GM12878 (cell line): ENCODE data around the gene CHRNG. TPM values are rescaled to one million over a fixed set of nuclear protein-coding genes. Genes with fewer than 3 reads are reported as not detected.

Experiments used
- ATAC-seq: fragments of 200-7000 bp; cut with Tn5 transposase; 3 replicates; pipeline ENCODE4 v1.9.1; 2020; ENCODE audit warnings: mild to moderate bottlenecking, moderate library complexity
- BruUV-seq: library from RNA; stranded (reverse); fragments of 400-500 nt; replicated peaks from 2 replicates; lab custom pipeline; 2021; lab: Mats Ljungman, UMichigan
- CTCF ChIA-PET: fragments of 300-600 bp; sonication (Branson Sonifier 250); formaldehyde crosslinking; extraction: SDS; loops from one replicate; lab custom pipeline; 2021; ENCODE audit warnings: inconsistent platforms; lab: Yijun Ruan, JAX
- POLR2A ChIA-PET: fragments of 350-600 bp; formaldehyde crosslinking; extraction: SDS; loops from one replicate; lab custom pipeline; 2021; ENCODE audit warnings: inconsistent platforms; lab: Charles Lee
- RAD21 ChIA-PET: fragments of 300-600 bp; sonication (Branson Sonifier 250); formaldehyde crosslinking; loops from one replicate; lab custom pipeline; 2023; ENCODE audit warnings: antibody characterized with exemption; ENCODE audit not compliant: unreplicated experiment; lab: Charles Lee
- SMC1A ChIA-PET: fragments of 300-600 bp; sonication (Branson Sonifier 250); formaldehyde crosslinking; loops from one replicate; lab custom pipeline; 2023; ENCODE audit not compliant: unreplicated experiment, uncharacterized antibody; lab: Charles Lee
- DNase-seq: peaks from one replicate; pipeline ENCODE4 v3.0.0-alpha.2; 2011; ENCODE audit warnings: low read depth, low spot score
- FAIRE-seq: peaks from 3 replicates; lab custom pipeline; 2011; peaks lifted over from hg19 to GRCh38; lab: Jason Lieb, UNC
- H2AFZ ChIP-seq: 2 replicates; pipeline ENCODE4 v1.6.0; 2011; ENCODE audit warnings: low read depth, low read length, control low read depth; ENCODE audit not compliant: control insufficient read depth
- H3K27ac ChIP-seq: 2 replicates; pipeline ENCODE4 v1.5.1; 2011; ENCODE audit warnings: control low read depth; ENCODE audit not compliant: control insufficient read depth, insufficient read depth
- H3K27me3 ChIP-seq, 2 experiments: replicated peaks in 1 of 2; 2 replicates each; pipeline versions ENCODE4 v1.6.0 to v1.6.1; 2011; ENCODE audit warnings: low read length in 1 of 2; ENCODE audit not compliant: control insufficient read depth in 2 of 2, insufficient read depth in 2 of 2
- H3K36me3 ChIP-seq, 2 experiments: 2 replicates each; pipeline ENCODE4 v1.5.1; 2011; ENCODE audit warnings: low read length in 1 of 2; ENCODE audit not compliant: control insufficient read depth in 2 of 2, insufficient read depth in 2 of 2
- H3K4me1 ChIP-seq: 2 replicates; pipeline ENCODE4 v1.6.1; 2011; ENCODE audit warnings: mild to moderate bottlenecking, low read length, moderate library complexity, mixed read lengths; ENCODE audit not compliant: control insufficient read depth, insufficient read depth
- H3K4me2 ChIP-seq: 2 replicates; pipeline ENCODE4 v1.6.0; 2011; ENCODE audit warnings: control low read depth; ENCODE audit not compliant: control insufficient read depth, insufficient read depth
- H3K4me3 ChIP-seq: fragments of 200-600 bp; sonication (generic); 2 replicates; pipeline ENCODE4 v1.5.1; 2016
- H3K79me2 ChIP-seq: 2 replicates; pipeline ENCODE4 v1.6.0; 2011; ENCODE audit warnings: low read length; ENCODE audit not compliant: control insufficient read depth, insufficient read depth
- H3K9ac ChIP-seq: 2 replicates; pipeline ENCODE4 v1.8.0; 2011; ENCODE audit warnings: low read length, control low read depth, mixed read lengths; ENCODE audit not compliant: control insufficient read depth, insufficient read depth
- H3K9me3 ChIP-seq: replicated peaks from 3 replicates; pipeline ENCODE4 v1.5.1; 2011; ENCODE audit warnings: mild to moderate bottlenecking, low read length; ENCODE audit not compliant: control insufficient read depth, insufficient read depth
- H4K20me1 ChIP-seq: 2 replicates; pipeline ENCODE4 v1.6.0; 2011; ENCODE audit not compliant: control insufficient read depth, insufficient read depth
- ATF7 ChIP-seq: fragments of 450-650 bp; IDR thresholded peaks from 2 replicates; pipeline ENCODE4 v1.6.1; 2016; ENCODE audit warnings: low read depth, mild to moderate bottlenecking
- BCLAF1 ChIP-seq: fragments of 450-650 bp; IDR thresholded peaks from 2 replicates; pipeline ENCODE4 v1.6.1; 2017; ENCODE audit warnings: antibody characterized with exemption, mild to moderate bottlenecking, moderate library complexity
- EED ChIP-seq: sonication (generic); IDR thresholded peaks from 2 replicates; pipeline ENCODE4 v1.6.1; 2016; ENCODE audit warnings: antibody characterized with exemption, low read depth
- ESRRA ChIP-seq: IDR thresholded peaks from 2 replicates; pipeline ENCODE4 v1.6.1; 2012; ENCODE audit warnings: mild to moderate bottlenecking, low read length, improper control_type of control experiment
- GABPA ChIP-seq: IDR thresholded peaks from 2 replicates; pipeline ENCODE4 v1.6.1; 2014; ENCODE audit warnings: antibody characterized with exemption, low read depth, mild to moderate bottlenecking, inconsistent platforms
- MLLT1 ChIP-seq: fragments of 450-650 bp; IDR thresholded peaks from 2 replicates; pipeline ENCODE4 v1.6.1; 2016; ENCODE audit warnings: mild to moderate bottlenecking
- NKRF ChIP-seq: fragments of 450-650 bp; conservative IDR thresholded peaks from 2 replicates; pipeline ENCODE4 v1.6.1; 2017; ENCODE audit warnings: mild to moderate bottlenecking, moderate library complexity
- NRF1 ChIP-seq: conservative IDR thresholded peaks from 2 replicates; pipeline ENCODE4 v1.6.1; 2011; ENCODE audit warnings: mild to moderate bottlenecking, low read depth, low read length, improper control_type of control experiment
- SKIL ChIP-seq: fragments of 450-650 bp; IDR thresholded peaks from 2 replicates; pipeline ENCODE4 v1.6.1; 2017; ENCODE audit warnings: mild to moderate bottlenecking, low read depth, inconsistent platforms; ENCODE audit not compliant: poor library complexity, severe bottlenecking
- SMAD5 ChIP-seq: IDR thresholded peaks from 2 replicates; pipeline ENCODE4 v1.6.1; 2016; ENCODE audit warnings: antibody characterized with exemption, low read depth
- USF1 ChIP-seq: IDR thresholded peaks from 2 replicates; pipeline ENCODE4 v1.6.1; 2011; ENCODE audit warnings: borderline replicate concordance, low read depth, mild to moderate bottlenecking, moderate library complexity, mixed read lengths, low read length; ENCODE audit not compliant: insufficient read depth; ENCODE audit errors: extremely low read length
- WGBS: methylation state at CpG from one replicate; pipeline ENCODE4 v1.1.6; 2016; ENCODE audit warnings: low lambda C conversion rate; ENCODE audit not compliant: insufficient replicate concordance, insufficient coverage; ENCODE audit errors: missing lambda C conversion rate; 5-methylcytosine and 5-hydroxymethylcytosine counted together
- in situ Hi-C: fragments of 300-500 bp; cut with MboI; formaldehyde crosslinking; loops from 9 replicates; pipeline ENCODE4 v1.14.3; 2018; ENCODE audit warnings: mixed read lengths
- intact Hi-C: fragments of 100-400 bp; cut with micrococcal nuclease; formaldehyde crosslinking; loops from one replicate; pipeline ENCODE4 v1.14.2; 2022; ENCODE audit not compliant: unreplicated experiment
- polyA plus RNA-seq, 11 experiments: library from polyadenylated mRNA; depleted of rRNA in 4 of 11; unstranded in 6 of 11; stranded (reverse) in 5 of 11; fragments of >200 nt; fragmentation: Nextera tagmentation in 4 of 11; fragmentation: Illumina TruSeq in 1 of 11; extraction: Ambion mirVana in 4 of 11; extraction: Trizol in 1 of 11; gene quantifications; 1 replicate in 1 of 11; 2 replicates in 10 of 11; pipeline versions ENCODE4 v1.2.1 to v1.2.3, GENCODE V29; 2011 to 2016; ENCODE audit warnings: inconsistent platforms in 2 of 11, missing spikeins in 2 of 11, low read depth in 1 of 11
- total RNA-seq, 4 experiments: library from RNA; depleted of rRNA in 3 of 4; stranded (reverse); fragments of >200 nt in 3 of 4; fragmentation: Illumina TruSeq in 1 of 4; extraction: Trizol in 1 of 4; gene quantifications; 2 replicates each; pipeline versions ENCODE4 v1.2.1 to v1.2.3, GENCODE V29; 2013 to 2021

The CHRNG gene
- total and polyA plus RNA-seq, 10 of the 15 experiments (the other 5 are each of a cell fraction or from before 2014, with no cell fraction given), result 0.17 TPM; not detected in 9

- ATAC-seq, result no peak
- no peak overlapping the region for H3K4me2 ChIP-seq
- intact Hi-C loops (no loop called here), in situ Hi-C loops (no loop called here)
- H3K4me1 ChIP-seq, result no peaks in the 10 kb centered on the region
- peaks cover 15% of the 10 kb centered on the region for H3K79me2 ChIP-seq
- ChIA-PET CTCF (interaction anchor here (0.6 kb wide), 1 partner anchor 483 kb away, joined by 3 read pairs; no protein-coding TSS in a partner anchor), POLR2A (no interaction called here), RAD21 (no interaction called here), SMC1A (interaction anchor here (2.3 kb wide), 1 partner anchor 16 kb away, joined by 7 read pairs; no protein-coding TSS in a partner anchor)
- H3K9ac ChIP-seq, result no peak overlapping the region
- 74% methylated on average over 17 of the region's 17 CpGs for WGBS
- no peak for TF ChIP-seq ESRRA
- no peak for TF ChIP-seq NRF1
- TF ChIP-seq SKIL, result no peak
- TF ChIP-seq ATF7, result no peak
- no peak for TF ChIP-seq BCLAF1
- no peak for TF ChIP-seq NKRF
- no peak for TF ChIP-seq EED
- TF ChIP-seq USF1, result no peak
- TF ChIP-seq MLLT1, result no peak
- TF ChIP-seq GABPA, result no peak
- TF ChIP-seq SMAD5, result no peak
- no peak for DNase-seq
- H3K9me3 ChIP-seq, result no peaks in the 10 kb centered on the region; the same call in 2 of the 3 replicates
- no peak overlapping the region for H3K4me3 ChIP-seq
- H3K36me3 ChIP-seq, result no peaks in the 10 kb centered on the region; a peak in 1 of 4 replicates
- H2AFZ ChIP-seq, result no peak overlapping the region
- H3K27me3 ChIP-seq, result no peaks in the 10 kb centered on the region
- H3K27ac ChIP-seq, result no peak overlapping the region
- no TSS peak for BruUV-seq
- H4K20me1 ChIP-seq, result no peaks in the 10 kb centered on the region
- no peak for FAIRE-seq
Observed at GRCh38 chr2:232545511-232546375, 6.3 kb downstream of the CHRNG start.
